ENCODE results near the gene LRRC42.

Gene LRRC42

GRCh38 chr1:54007613-54008012 is 61.5 kb downstream of the LRRC42 start:
- no peak for DNase-seq

GRCh38 chr1:54008876-54009275 is 62.7 kb downstream of the LRRC42 start:
- DNase-seq: no peak

GRCh38 chr1:54009406-54009805 is 63.3 kb downstream of the LRRC42 start:
- no peak for DNase-seq

GRCh38 chr1:54010415-54011117 is 64.4 kb downstream of the LRRC42 start:
- no peak for DNase-seq

GRCh38 chr1:54011316-54012007 is 65.3 kb downstream of the LRRC42 start:
- DNase-seq: no peak

GRCh38 chr1:54012008-54012325 is 65.8 kb downstream of the LRRC42 start:
- DNase-seq: no peak

GRCh38 chr1:54012863-54013262 is 66.7 kb downstream of the LRRC42 start:
- no peak for DNase-seq

GRCh38 chr1:54013393-54014008 is 67.4 kb downstream of the LRRC42 start:
- DNase-seq: no peak

GRCh38 chr1:54014009-54014629 is 68.0 kb downstream of the LRRC42 start:
- DNase-seq: no peak

- peak; percentile 5 for DNase-seq
Observed at GRCh38 chr1:54016343-54017282, 70.5 kb downstream of the LRRC42 start.

All from fibroblast of skin of back (primary cell).